ENCODE results near the gene NUDT14.

Gene NUDT14

GRCh38 chr14:105180592-105181548 lies at the start of gene NUDT14:
TSS of gene NUDT14 (minus strand) at chr14:105181312. CDS start at chr14:105181209, 103 bp downstream.
- DNase-seq (ENCODE audit: low read depth) = peak; percentile 83

- no peak for DNase-seq (ENCODE audit: low read depth)
These were observed 48.1 kb upstream of the NUDT14 start for GRCh38 chr14:105229099-105229655.

GRCh38 chr14:105228562-105228961 lies 47.5 kb upstream of the NUDT14 start:
- no peak for DNase-seq (ENCODE audit: low read depth)

DNA sequence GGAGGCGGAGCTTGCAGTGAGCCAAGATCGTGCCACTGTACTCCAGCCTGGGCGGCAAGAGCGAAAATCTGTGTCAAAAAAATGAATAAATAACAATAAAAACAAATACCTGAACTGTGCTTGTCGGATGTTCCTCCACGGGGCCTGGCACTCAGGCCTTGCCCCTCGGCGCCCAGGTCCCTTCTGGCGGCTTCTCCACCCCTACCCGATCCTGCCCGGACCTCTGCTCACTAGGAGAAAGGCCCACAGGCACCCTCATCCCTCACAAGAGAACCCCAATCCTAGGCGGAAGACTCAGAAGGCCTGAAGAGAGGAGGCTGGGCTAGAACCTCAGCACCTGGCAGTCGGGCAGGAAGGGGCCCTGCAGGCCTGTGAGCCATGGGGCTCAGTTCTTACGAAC lies 46.2 kb upstream of the NUDT14 start:
- no peak for DNase-seq (ENCODE audit: low read depth)

GRCh38 chr14:105226198-105226597 lies 45.1 kb upstream of the NUDT14 start:
- no peak for DNase-seq (ENCODE audit: low read depth)

GRCh38 chr14:105224845-105225570 lies 43.9 kb upstream of the NUDT14 start:
- DNase-seq (ENCODE audit: low read depth) = no peak

GRCh38 chr14:105223770-105224544 lies 42.8 kb upstream of the NUDT14 start:
- DNase-seq (ENCODE audit: low read depth) = no peak

GRCh38 chr14:105223260-105223659 lies 42.1 kb upstream of the NUDT14 start:
- no peak for DNase-seq (ENCODE audit: low read depth)

DNA sequence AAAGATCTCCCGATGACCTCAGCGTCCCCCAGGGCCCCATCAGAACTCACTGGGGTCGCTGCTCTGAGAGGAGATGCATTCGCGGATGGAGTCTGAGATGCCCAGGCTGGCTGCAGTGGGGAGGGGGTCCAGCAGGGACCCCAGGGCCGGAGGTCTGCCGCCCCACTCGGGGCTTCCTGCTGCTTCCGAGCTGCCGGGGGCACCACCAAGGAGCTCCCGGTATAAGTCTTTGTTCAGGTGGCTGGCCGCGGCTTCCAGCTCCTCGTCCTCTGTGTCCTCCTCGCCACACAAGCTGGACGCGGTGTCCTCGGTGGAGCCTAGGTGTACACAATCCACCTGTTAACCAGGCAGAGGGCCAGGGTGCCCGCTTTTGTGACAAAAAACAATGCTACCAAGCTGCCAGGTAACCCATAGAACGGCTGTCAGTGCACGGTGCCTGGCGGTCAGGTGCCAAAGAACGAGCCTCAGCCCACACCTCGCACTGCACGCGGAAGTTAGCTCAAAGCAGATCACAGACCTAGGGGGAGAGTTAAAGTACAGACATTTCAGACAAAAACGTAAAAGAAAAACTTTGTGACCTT lies 40.6 kb upstream of the NUDT14 start:
- no peak for DNase-seq (ENCODE audit: low read depth)

GRCh38 chr14:105220699-105221597 lies 39.8 kb upstream of the NUDT14 start:
- DNase-seq (ENCODE audit: low read depth) = no peak

GRCh38 chr14:105219753-105220152 lies 38.6 kb upstream of the NUDT14 start:
- DNase-seq (ENCODE audit: low read depth) = no peak

GRCh38 chr14:105219043-105219612 lies 38.0 kb upstream of the NUDT14 start:
- DNase-seq (ENCODE audit: low read depth) = no peak

DNA sequence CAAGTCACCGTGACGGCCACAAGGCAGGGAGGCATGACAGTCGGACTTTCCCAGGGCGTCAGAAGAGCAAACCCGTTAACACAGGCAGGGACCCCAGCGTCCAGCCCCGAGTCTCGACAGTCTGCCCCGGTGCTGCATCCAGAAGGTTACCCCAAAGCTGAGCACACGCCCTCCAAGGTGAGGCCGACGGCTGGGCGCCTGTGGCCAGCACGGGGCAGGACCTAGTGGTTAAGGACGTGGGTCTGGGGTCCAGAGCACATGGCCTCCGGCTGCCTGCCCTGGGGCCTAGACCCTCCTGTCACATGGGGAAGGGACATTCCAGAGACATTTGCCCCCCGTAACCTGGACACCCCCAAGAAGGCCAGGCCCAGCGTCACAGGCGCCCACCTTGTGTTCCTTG lies 37.5 kb upstream of the NUDT14 start:
- DNase-seq (ENCODE audit: low read depth) = no peak

DNA sequence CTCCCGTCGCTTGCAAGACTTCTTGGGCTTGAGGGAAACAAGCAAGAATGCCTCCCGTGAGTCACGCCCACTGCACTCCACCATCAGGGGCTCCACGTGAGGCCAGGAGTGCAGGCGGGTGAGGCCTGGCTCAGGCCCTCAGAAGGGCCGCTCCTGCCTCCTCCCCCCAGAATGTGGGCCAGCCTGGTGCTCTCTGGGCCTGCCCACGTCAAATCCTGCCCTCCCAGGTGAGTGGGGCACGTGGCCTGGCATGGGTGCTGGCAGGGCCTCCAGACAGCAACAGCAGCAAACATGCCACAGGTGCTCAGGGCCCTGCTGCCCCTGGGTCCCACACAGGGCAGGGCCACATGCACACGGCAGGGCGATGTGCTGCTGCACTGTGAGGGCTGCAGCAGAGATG lies 36.7 kb upstream of the NUDT14 start:
- DNase-seq (ENCODE audit: low read depth) = no peak

DNA sequence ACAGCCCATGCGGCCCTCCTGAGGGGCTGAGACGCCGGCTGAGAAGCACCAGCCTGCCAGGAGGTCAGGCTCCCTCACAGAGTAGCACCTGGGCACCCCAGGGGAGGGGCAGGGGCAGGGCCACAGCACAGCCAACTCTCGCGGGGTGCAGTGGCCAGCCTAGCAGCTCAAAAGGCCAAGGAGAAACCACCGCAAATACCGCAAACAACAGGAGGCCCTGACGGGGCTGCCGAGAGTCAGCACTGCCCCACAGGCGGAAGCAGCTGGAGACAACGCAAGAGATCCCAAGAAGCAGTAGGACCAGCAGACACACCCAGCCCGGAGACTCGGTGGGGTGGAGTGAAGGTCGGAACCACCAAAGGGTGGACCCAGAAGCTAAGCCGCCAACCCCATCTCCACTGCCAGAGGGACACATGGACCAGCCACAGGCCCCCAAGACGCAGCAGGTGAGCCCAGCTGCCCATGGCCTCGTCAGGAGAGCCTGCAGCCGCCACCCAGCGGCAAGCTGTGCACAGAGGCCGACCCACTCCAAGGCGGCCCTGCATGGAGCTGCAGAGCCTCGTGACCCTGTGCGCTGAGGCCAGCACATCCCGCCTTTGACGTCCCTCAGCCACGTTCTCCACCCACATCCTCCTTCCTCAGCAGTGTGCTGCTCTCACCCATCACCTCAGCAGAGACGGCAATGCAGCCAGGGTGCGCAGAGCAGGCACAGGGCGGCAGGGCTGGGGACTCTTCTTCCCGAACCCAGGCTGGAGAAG lies 35.6 kb upstream of the NUDT14 start:
- DNase-seq (ENCODE audit: low read depth) = no peak

DNA sequence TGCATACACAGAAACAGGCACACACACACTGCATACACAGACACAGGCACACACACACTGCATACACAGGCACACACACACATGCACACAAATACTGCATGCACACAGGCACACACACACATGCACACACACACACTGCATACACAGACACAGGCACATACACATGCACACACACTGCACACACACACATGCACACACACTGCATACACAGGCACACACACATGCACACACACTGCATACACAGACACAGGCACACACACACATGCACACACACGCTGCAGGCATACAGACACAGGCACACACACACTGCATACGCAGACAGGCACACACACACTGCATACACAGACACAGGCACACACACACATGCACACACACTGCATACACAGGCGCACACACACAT lies 34.5 kb upstream of the NUDT14 start:
- DNase-seq (ENCODE audit: low read depth) = no peak

GRCh38 chr14:105214324-105214915 lies 33.3 kb upstream of the NUDT14 start:
- no peak for DNase-seq (ENCODE audit: low read depth)

- DNase-seq (ENCODE audit: low read depth) = no peak
These were observed 32.2 kb upstream of the NUDT14 start for GRCh38 chr14:105213361-105213760.
